ENCODE data around the gene PNLIP. TPM values are rescaled to one million over a fixed set of nuclear protein-coding genes. Genes with fewer than 3 reads are reported as not detected.

PNLIP gene
- total RNA-seq, 1 donor from 2014 or later, result not detected

GRCh38 chr10:116522803-116523381 is 22.8 kb upstream of the PNLIP start:
- Histone ChIP-seq H3K4me3 (no peak overlapping the region), H3K9me3 (no peaks in the 10 kb centered on the region), H3K36me3 (no peaks in the 10 kb centered on the region), H3K27me3 (no peaks in the 10 kb centered on the region), H3K27ac (no peak overlapping the region), H3K4me1 (no peaks in the 10 kb centered on the region)
- no peak for TF ChIP-seq CTCF (IDR thresholded peaks at IDR 0.05)
- intact Hi-C loops (cut with DNase I), result no loop called here
- DNase-seq (ENCODE audit: low spot score in 2 of 2), result no peak

- Histone ChIP-seq H3K36me3 (no peaks in the 10 kb centered on the region), H3K27me3 (no peaks in the 10 kb centered on the region), H3K4me3 (no peak overlapping the region), H3K9me3 (no peaks in the 10 kb centered on the region), H3K4me1 (no peaks in the 10 kb centered on the region), H3K27ac (no peak overlapping the region)
- no peak for DNase-seq (ENCODE audit: low spot score in 2 of 2)
- intact Hi-C loops (cut with DNase I), result no loop called here
- no peak for TF ChIP-seq CTCF (IDR thresholded peaks at IDR 0.05)
Observed at GRCh38 chr10:116524736-116525135, 21.0 kb upstream of the PNLIP start.

- no peaks in the 10 kb centered on the region for H3K4me1 ChIP-seq
- H3K36me3 ChIP-seq, result no peaks in the 10 kb centered on the region
- TF ChIP-seq CTCF (IDR thresholded peaks at IDR 0.05), result no peak
- H3K27me3 ChIP-seq, result no peaks in the 10 kb centered on the region
- H3K9me3 ChIP-seq, result no peaks in the 10 kb centered on the region
- no peak for DNase-seq (ENCODE audit: low spot score in 2 of 2)
- intact Hi-C loops (cut with DNase I), result no loop called here
- no peak overlapping the region for H3K27ac ChIP-seq
- H3K4me3 ChIP-seq, result no peak overlapping the region
Observed at GRCh38 chr10:116526219-116526618, 19.5 kb upstream of the PNLIP start.

GRCh38 chr10:116536810-116537209 is 8.9 kb upstream of the PNLIP start:
- intact Hi-C loops (cut with DNase I), result no loop called here
- Histone ChIP-seq H3K36me3 (no peaks in the 10 kb centered on the region), H3K4me3 (no peak overlapping the region), H3K4me1 (no peaks in the 10 kb centered on the region), H3K9me3 (no peaks in the 10 kb centered on the region), H3K27me3 (no peaks in the 10 kb centered on the region), H3K27ac (no peak overlapping the region)
- no peak for DNase-seq (ENCODE audit: low spot score in 2 of 2)
- TF ChIP-seq CTCF (IDR thresholded peaks at IDR 0.05), result no peak

- no peak for TF ChIP-seq CTCF (IDR thresholded peaks at IDR 0.05)
- no peaks in the 10 kb centered on the region for H3K9me3 ChIP-seq
- H3K36me3 ChIP-seq, result no peaks in the 10 kb centered on the region
- no peaks in the 10 kb centered on the region for H3K27me3 ChIP-seq
- DNase-seq (ENCODE audit: low spot score in 2 of 2), result no peak
- H3K4me3 ChIP-seq, result no peak overlapping the region
- H3K4me1 ChIP-seq, result no peaks in the 10 kb centered on the region
- no peak overlapping the region for H3K27ac ChIP-seq
- intact Hi-C loops (cut with DNase I), result no loop called here
Observed at GRCh38 chr10:116538456-116538855, 7.3 kb upstream of the PNLIP start.

GRCh38 chr10:116538992-116539391 is 6.7 kb upstream of the PNLIP start:
- H3K4me1 ChIP-seq, result no peaks in the 10 kb centered on the region
- no peak for DNase-seq (ENCODE audit: low spot score in 2 of 2)
- H3K27ac ChIP-seq, result no peak overlapping the region
- no peaks in the 10 kb centered on the region for H3K9me3 ChIP-seq
- H3K27me3 ChIP-seq, result no peaks in the 10 kb centered on the region
- H3K36me3 ChIP-seq, result no peaks in the 10 kb centered on the region
- no peak overlapping the region for H3K4me3 ChIP-seq
- intact Hi-C loops (cut with DNase I), result no loop called here
- no peak for TF ChIP-seq CTCF (IDR thresholded peaks at IDR 0.05)

All from ascending aorta (tissue), 2 donors.